Measurements from ENCODE around the gene SIL1. TPM values are rescaled to one million over a fixed set of nuclear protein-coding genes. Genes with fewer than 3 reads are reported as not detected.
"Not testable (repeated sequence)": the region's sequence is repeated elsewhere in the genome, so short reads cannot be mapped to it uniquely, and the experiment has no call there.

SIL1 gene
- total and polyA plus RNA-seq, 2 experiments from 2014 or later: 78.8 to 89.8 TPM

GRCh38 chr5:139058121-139058520 is 140.0 kb downstream of the SIL1 start:
- in situ Hi-C loops (cut with MboI): no loop called here
- 64 to 71% methylated on average over 2 of the region's 2 CpGs for WGBS, 2 experiments (ENCODE audit: low coverage in 1 of 2, low lambda C conversion rate in 2 of 2, missing lambda C conversion rate in 2 of 2)
- no peaks in the 10 kb centered on the region; the same call in 1 of the 2 replicates for H3K79me2 ChIP-seq (ENCODE audit: insufficient read depth)
- no peak overlapping the region for H3K9ac ChIP-seq
- no peaks in the 10 kb centered on the region for H3K36me3 ChIP-seq (ENCODE audit: low read depth)
- no peaks in the 10 kb centered on the region for H3K9me3 ChIP-seq (ENCODE audit: low read depth)
- peak; percentile 84; the same call in 1 of the 2 replicates for TF ChIP-seq EZH2phosphoT487 (IDR thresholded peaks at IDR 0.05; ENCODE audit: insufficient read depth, low read depth)
- no peak for TF ChIP-seq EZH2 (IDR thresholded peaks at IDR 0.05; ENCODE audit: insufficient read depth, poor library complexity, severe bottlenecking)
- H3K27ac ChIP-seq: peak overlapping the region; percentile 14; the same call in 1 of the 2 replicates
- no peaks in the 10 kb centered on the region for H4K20me1 ChIP-seq (ENCODE audit: insufficient read depth)
- no peak overlapping the region for H3K4me3 ChIP-seq
- no peak overlapping the region for H3K4me2 ChIP-seq (ENCODE audit: unreplicated experiment)
- H3F3A ChIP-seq (ENCODE audit: insufficient read depth): peaks cover 23% of the 10 kb centered on the region
- no peaks in the 10 kb centered on the region for H3K27me3 ChIP-seq (replicated peaks; ENCODE audit: insufficient read depth)
- no peak overlapping the region for H2AFZ ChIP-seq
- H3K4me1 ChIP-seq (ENCODE audit: insufficient read depth): peaks cover 37% of the 10 kb centered on the region
- DNase-seq: peak; percentile 61
- H3K9me2 ChIP-seq (ENCODE audit: insufficient read depth): no peaks in the 10 kb centered on the region

- H3K36me3 ChIP-seq (ENCODE audit: low read depth); H3K4me3 ChIP-seq; H3K9me3 ChIP-seq (ENCODE audit: low read depth); H2AFZ ChIP-seq; H4K20me1 ChIP-seq (ENCODE audit: insufficient read depth); DNase-seq; H3K9ac ChIP-seq; H3K27ac ChIP-seq; H3K27me3 ChIP-seq (replicated peaks; ENCODE audit: insufficient read depth); H3K79me2 ChIP-seq (ENCODE audit: insufficient read depth); H3K9me2 ChIP-seq (ENCODE audit: insufficient read depth); H3K4me2 ChIP-seq (ENCODE audit: unreplicated experiment); in situ Hi-C loops (cut with MboI): not testable (repeated sequence)
- Histone ChIP-seq H3F3A (ENCODE audit: insufficient read depth) (peaks cover 23% of the 10 kb centered on the region), H3K4me1 (ENCODE audit: insufficient read depth) (peaks cover 31% of the 10 kb centered on the region)
- 86 to 90% methylated on average over 7 of the region's 7 CpGs for WGBS, 2 experiments (ENCODE audit: low coverage in 1 of 2, low lambda C conversion rate in 2 of 2, missing lambda C conversion rate in 2 of 2)
Measured at GRCh38 chr5:139057045-139057939, 140.9 kb downstream of the SIL1 start.

- no peaks in the 10 kb centered on the region for H3K9me3 ChIP-seq (ENCODE audit: low read depth)
- peaks cover 4% of the 10 kb centered on the region for H3K4me1 ChIP-seq (ENCODE audit: insufficient read depth)
- no peak overlapping the region for H3K4me3 ChIP-seq
- in situ Hi-C loops (cut with MboI): no loop called here
- H3K27me3 ChIP-seq (replicated peaks; ENCODE audit: insufficient read depth): no peaks in the 10 kb centered on the region
- no peak overlapping the region for H3K9ac ChIP-seq
- no peak overlapping the region for H3K27ac ChIP-seq
- no peak for DNase-seq
- H4K20me1 ChIP-seq (ENCODE audit: insufficient read depth): no peaks in the 10 kb centered on the region
- H3K36me3 ChIP-seq (ENCODE audit: low read depth): no peaks in the 10 kb centered on the region
- H3K79me2 ChIP-seq (ENCODE audit: insufficient read depth): no peaks in the 10 kb centered on the region
- no peaks in the 10 kb centered on the region for H3K9me2 ChIP-seq (ENCODE audit: insufficient read depth)
- no peak for TF ChIP-seq EZH2 (IDR thresholded peaks at IDR 0.05; ENCODE audit: insufficient read depth, poor library complexity, severe bottlenecking)
- TF ChIP-seq EZH2phosphoT487 (IDR thresholded peaks at IDR 0.05; ENCODE audit: insufficient read depth, low read depth): no peak
- H2AFZ ChIP-seq: no peak overlapping the region
- no peak overlapping the region for H3K4me2 ChIP-seq (ENCODE audit: unreplicated experiment)
- peaks cover 6% of the 10 kb centered on the region for H3F3A ChIP-seq (ENCODE audit: insufficient read depth)
Measured at GRCh38 chr5:139052975-139053374, 145.2 kb downstream of the SIL1 start.

GRCh38 chr5:139051392-139051791 is 146.8 kb downstream of the SIL1 start:
- H3K36me3 ChIP-seq (ENCODE audit: low read depth): no peaks in the 10 kb centered on the region
- no peaks in the 10 kb centered on the region for H3K4me1 ChIP-seq (ENCODE audit: insufficient read depth)
- H3K9ac ChIP-seq: no peak overlapping the region
- no peaks in the 10 kb centered on the region for H3F3A ChIP-seq (ENCODE audit: insufficient read depth)
- no peak for DNase-seq
- no peaks in the 10 kb centered on the region for H4K20me1 ChIP-seq (ENCODE audit: insufficient read depth)
- no peak overlapping the region for H3K4me3 ChIP-seq
- H3K4me2 ChIP-seq (ENCODE audit: unreplicated experiment): no peak overlapping the region
- in situ Hi-C loops (cut with MboI): no loop called here
- no peak for TF ChIP-seq EZH2 (IDR thresholded peaks at IDR 0.05; ENCODE audit: insufficient read depth, poor library complexity, severe bottlenecking)
- no peak for TF ChIP-seq EZH2phosphoT487 (IDR thresholded peaks at IDR 0.05; ENCODE audit: insufficient read depth, low read depth)
- no peaks in the 10 kb centered on the region for H3K9me2 ChIP-seq (ENCODE audit: insufficient read depth)
- H3K9me3 ChIP-seq (ENCODE audit: low read depth): no peaks in the 10 kb centered on the region
- H3K79me2 ChIP-seq (ENCODE audit: insufficient read depth): no peaks in the 10 kb centered on the region
- no peak overlapping the region for H2AFZ ChIP-seq
- H3K27me3 ChIP-seq (replicated peaks; ENCODE audit: insufficient read depth): no peaks in the 10 kb centered on the region
- no peak overlapping the region for H3K27ac ChIP-seq
- 72% methylated on average over 3 of the region's 3 CpGs for WGBS, 2 experiments (ENCODE audit: low coverage in 1 of 2, low lambda C conversion rate in 2 of 2, missing lambda C conversion rate in 2 of 2)

GRCh38 chr5:139050432-139050831 is 147.7 kb downstream of the SIL1 start:
- H3K36me3 ChIP-seq (ENCODE audit: low read depth): no peaks in the 10 kb centered on the region
- H3K9ac ChIP-seq: no peak overlapping the region
- no peak overlapping the region for H3K4me2 ChIP-seq (ENCODE audit: unreplicated experiment)
- no peaks in the 10 kb centered on the region for H3K79me2 ChIP-seq (ENCODE audit: insufficient read depth)
- H3K4me3 ChIP-seq: no peak overlapping the region
- H3F3A ChIP-seq (ENCODE audit: insufficient read depth): no peaks in the 10 kb centered on the region
- H2AFZ ChIP-seq: no peak overlapping the region
- in situ Hi-C loops (cut with MboI): no loop called here
- no peaks in the 10 kb centered on the region for H3K27me3 ChIP-seq (replicated peaks; ENCODE audit: insufficient read depth)
- no peak for DNase-seq
- TF ChIP-seq EZH2phosphoT487 (IDR thresholded peaks at IDR 0.05; ENCODE audit: insufficient read depth, low read depth) (no peak), EZH2 (IDR thresholded peaks at IDR 0.05; ENCODE audit: insufficient read depth, poor library complexity, severe bottlenecking) (no peak)
- no peaks in the 10 kb centered on the region for H3K4me1 ChIP-seq (ENCODE audit: insufficient read depth)
- no peak overlapping the region for H3K27ac ChIP-seq
- no peaks in the 10 kb centered on the region for H3K9me3 ChIP-seq (ENCODE audit: low read depth)
- no peaks in the 10 kb centered on the region for H4K20me1 ChIP-seq (ENCODE audit: insufficient read depth)
- H3K9me2 ChIP-seq (ENCODE audit: insufficient read depth): no peaks in the 10 kb centered on the region
